GM12801 (cell line): ENCODE results near the gene ECI1.

Source experiments
- TF ChIP-seq, protein P1 (sequence below): IDR thresholded peaks from one replicate; pipeline ENCODE4 v1.5.1; 2011; ENCODE audit warnings: control low read depth; ENCODE audit not compliant: insufficient read length; ENCODE audit errors: extremely low read depth

Gene ECI1

DNA sequence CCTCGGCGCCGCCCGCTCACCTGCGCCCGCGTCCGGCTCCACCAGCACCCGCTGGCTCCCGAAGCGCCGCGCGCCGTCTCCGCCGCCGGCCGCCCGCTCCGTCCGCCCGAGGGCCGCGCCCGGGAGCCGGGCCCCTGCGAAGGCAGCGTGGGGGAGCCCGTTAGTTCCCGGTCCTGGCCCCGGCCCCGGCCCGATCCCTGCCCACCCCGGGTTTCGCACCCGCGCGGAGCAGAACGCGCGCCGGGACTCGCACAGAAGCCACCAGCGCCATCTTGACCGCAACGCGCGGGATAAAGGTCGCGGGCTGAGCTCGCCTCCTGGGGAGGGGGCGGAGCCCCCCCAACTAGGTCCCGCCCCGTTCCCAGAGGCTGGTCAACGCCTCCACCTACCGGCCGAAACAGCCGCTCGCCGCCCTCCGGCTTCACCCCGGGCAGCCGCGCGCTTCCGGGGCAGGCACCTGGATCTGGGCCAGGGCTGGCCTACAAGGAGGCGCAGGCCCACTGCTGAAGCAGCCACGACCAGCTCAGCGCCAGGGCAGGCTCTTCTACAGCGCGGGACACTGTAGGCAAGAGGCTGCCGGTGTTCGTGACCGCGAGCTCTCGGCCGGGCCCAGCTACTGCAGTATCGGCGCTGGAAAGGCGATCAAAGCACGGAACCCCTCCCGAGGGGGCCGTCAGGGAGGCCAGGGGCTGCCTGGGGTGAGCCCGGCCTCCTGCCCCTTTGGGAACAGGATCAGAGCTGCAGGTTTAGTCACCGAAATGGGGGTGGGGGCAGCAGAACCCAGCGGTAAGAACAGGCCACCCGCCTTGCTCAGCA, at the start of gene ECI1:
Gene ECI1 (minus strand): TSS at position 292 of the 816 bp plus-strand sequence. CDS start 21 bp downstream, at position 271.
- TF ChIP-seq, protein P1, sequence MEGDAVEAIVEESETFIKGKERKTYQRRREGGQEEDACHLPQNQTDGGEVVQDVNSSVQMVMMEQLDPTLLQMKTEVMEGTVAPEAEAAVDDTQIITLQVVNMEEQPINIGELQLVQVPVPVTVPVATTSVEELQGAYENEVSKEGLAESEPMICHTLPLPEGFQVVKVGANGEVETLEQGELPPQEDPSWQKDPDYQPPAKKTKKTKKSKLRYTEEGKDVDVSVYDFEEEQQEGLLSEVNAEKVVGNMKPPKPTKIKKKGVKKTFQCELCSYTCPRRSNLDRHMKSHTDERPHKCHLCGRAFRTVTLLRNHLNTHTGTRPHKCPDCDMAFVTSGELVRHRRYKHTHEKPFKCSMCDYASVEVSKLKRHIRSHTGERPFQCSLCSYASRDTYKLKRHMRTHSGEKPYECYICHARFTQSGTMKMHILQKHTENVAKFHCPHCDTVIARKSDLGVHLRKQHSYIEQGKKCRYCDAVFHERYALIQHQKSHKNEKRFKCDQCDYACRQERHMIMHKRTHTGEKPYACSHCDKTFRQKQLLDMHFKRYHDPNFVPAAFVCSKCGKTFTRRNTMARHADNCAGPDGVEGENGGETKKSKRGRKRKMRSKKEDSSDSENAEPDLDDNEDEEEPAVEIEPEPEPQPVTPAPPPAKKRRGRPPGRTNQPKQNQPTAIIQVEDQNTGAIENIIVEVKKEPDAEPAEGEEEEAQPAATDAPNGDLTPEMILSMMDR = no peak

DNA sequence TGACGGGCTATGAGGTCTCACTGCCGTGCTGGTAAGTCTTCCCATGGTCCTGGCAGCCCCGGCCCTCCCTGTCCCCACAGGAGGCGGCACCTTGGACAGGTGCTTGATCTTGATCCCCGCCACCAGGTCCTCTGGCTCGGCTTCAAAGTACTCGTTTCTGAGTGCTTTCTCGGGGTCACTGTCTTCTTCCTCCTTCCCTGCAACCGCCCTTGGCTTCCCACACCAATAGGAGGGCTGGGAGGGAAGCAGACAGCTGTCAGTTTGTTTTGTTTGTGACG, 48.5 kb upstream of the ECI1 start:
- TF ChIP-seq, protein P1 = no peak

DNA sequence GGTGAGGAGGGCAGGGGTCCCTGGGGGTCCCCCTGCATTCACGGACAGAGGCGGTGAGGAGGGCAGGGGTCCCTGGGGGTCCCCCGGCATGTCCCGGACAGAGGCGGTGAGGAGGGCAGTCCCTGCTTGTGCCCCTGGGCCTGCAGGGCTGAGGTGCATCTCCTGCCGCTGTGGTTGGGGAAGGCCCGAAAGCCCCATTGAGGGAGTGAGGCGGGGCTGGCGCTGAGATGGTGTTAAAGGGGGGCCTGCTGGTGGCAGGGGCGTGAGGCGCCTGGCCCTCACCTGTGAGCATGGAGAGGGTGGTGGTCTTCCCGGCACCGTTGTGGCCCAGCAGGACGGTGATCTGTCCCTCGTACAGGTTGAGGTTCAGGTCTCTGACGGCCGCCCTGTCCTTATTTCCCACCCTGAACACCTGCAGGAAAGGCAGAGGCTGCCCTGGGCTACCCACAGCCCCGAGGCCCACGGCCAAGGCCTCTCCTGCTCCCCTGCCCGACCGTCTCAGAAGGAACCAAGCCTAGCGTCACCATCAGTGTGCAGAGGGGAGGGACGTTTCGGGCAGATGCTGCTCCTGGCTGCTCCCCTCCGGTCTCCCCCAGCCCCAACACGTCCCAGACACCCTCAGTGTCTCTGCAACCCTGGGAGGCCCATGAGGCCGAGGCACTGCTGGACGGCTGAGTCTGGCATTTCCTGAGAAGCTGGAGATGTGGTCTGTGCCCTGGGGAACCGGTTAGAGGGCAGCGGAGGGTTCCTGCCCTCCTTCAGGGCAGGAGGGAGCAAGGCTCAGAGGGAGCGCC, 47.9 kb upstream of the ECI1 start:
- TF ChIP-seq, protein P1 = no peak

DNA sequence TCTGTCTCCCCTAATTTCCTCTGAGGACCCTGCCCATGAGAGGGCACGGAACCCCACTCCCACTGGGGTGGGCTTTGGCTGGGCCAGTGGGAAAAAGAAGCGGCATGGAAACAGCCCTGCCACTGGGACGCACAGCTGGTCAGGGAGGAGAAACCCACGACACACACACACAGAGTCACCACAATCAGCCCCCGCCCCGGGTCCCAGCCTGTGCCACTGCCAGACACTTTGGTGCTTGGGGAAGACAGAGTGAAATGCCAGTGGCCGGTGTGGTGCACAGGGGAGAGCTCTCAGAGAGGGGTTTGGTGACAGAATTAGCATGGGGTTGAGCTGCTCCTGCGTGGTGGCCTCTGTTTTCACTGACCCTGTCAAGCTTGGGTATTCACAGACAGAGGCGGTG, 47.2 kb upstream of the ECI1 start:
- TF ChIP-seq, protein P1 = no peak

DNA sequence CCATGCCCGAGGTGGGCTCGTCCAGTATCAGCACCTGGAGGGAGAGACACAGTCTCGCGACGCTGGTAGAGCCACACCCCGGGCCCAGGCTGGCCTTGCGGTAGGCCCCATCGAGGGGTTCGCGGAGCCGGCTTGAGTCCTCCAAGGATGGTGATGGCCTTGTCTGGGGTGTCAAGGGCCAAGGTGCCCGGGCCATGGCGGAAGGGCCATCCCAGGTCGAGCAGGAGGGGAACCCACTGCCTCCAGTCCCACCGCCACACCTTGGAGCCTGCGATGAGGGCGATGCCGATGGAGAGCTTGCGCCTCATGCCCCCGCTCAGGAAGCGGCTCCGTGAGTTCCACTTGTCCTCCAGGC, 46.1 kb upstream of the ECI1 start:
- TF ChIP-seq, protein P1 = no peak

- TF ChIP-seq, protein P1 = no peak
These were observed 45.5 kb upstream of the ECI1 start for GRCh38 chr16:2296661-2297505.
